Activated CD8-positive, alpha-beta T cell treated with anti-CD3 and anti-CD28 coated beads for 36 hours (primary cell): Measurements from ENCODE around the gene GRM4. TPM values are rescaled to one million over a fixed set of nuclear protein-coding genes. Genes with fewer than 3 reads are reported as not detected.

ENCODE experiments used
- ATAC-seq: fragments of 200-7000 bp; cut with Tn5 transposase; one replicate; pipeline ENCODE4 v1.10.0; 2021; ENCODE audit warnings: mild to moderate bottlenecking, moderate library complexity
- CTCF ChIA-PET: fragments of 350-600 bp; sonication (Branson Sonifier 250); formaldehyde crosslinking; loops from one replicate; lab custom pipeline; 2021; ENCODE audit warnings: antibody characterized with exemption; lab: Charles Lee
- POLR2A ChIA-PET: fragments of 350-600 bp; sonication (Branson Sonifier 250); formaldehyde crosslinking; loops from one replicate; lab custom pipeline; 2021; ENCODE audit warnings: antibody characterized with exemption; lab: Charles Lee
- DNase-seq: peaks from one replicate; pipeline ENCODE4 v3.0.0-alpha.2; 2020
- H3K27ac Mint-ChIP-seq: one replicate; pipeline ENCODE4 v1.8.0; 2021; ENCODE audit warnings: mild to moderate bottlenecking, mixed read lengths
- H3K27me3 Mint-ChIP-seq: one replicate; pipeline ENCODE4 v1.8.0; 2021; ENCODE audit warnings: mixed read lengths
- H3K36me3 Mint-ChIP-seq: one replicate; pipeline ENCODE4 v1.8.0; 2021; ENCODE audit warnings: low read depth, mixed read lengths
- H3K4me1 Mint-ChIP-seq: one replicate; pipeline ENCODE4 v1.8.0; 2021; ENCODE audit warnings: low read depth, mixed read lengths
- H3K4me3 Mint-ChIP-seq: one replicate; pipeline ENCODE4 v1.8.0; 2021; ENCODE audit warnings: mild to moderate bottlenecking, moderate library complexity, mixed read lengths
- H3K9me3 Mint-ChIP-seq: one replicate; pipeline ENCODE4 v1.8.0; 2021; ENCODE audit warnings: mixed read lengths
- intact Hi-C: fragments of 100-400 bp; cut with micrococcal nuclease; formaldehyde crosslinking; loops from one replicate; pipeline ENCODE4 v1.10.0; 2022
- total RNA-seq, 2 experiments: library from RNA; stranded (reverse); gene quantifications; one replicate each; pipeline ENCODE4 v1.2.3, GENCODE V29; 2021
- TF ChIP-seq, protein P1 (sequence below): fragments of 200-600 bp; IDR thresholded peaks from one replicate; pipeline ENCODE4 v1.8.0; 2022; ENCODE audit warnings: antibody characterized with exemption, mild to moderate bottlenecking

GRM4 gene
- total RNA-seq, 2 experiments from 2014 or later: 0.11 to 0.14 TPM

DNA sequence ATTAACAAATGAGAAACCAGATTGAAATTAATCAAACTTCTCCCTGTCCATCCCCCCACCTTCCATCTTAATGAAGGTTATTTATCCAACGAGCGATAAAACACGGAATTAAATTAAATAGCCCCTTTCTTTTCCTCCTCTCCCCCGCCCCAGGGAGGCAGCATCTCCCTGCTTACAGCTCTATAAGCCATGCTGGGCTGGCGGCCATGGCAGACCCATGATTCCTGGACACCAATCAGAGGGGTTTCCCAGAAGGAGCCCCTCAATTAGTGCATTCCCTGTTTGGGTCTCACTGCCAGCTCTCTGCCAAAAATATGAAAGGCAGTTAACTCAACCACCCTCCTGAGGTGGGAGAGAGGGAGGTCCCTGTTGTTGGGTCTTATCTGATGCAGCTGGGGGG, 33.8 kb downstream of the GRM4 start:
- TF ChIP-seq, protein P1, sequence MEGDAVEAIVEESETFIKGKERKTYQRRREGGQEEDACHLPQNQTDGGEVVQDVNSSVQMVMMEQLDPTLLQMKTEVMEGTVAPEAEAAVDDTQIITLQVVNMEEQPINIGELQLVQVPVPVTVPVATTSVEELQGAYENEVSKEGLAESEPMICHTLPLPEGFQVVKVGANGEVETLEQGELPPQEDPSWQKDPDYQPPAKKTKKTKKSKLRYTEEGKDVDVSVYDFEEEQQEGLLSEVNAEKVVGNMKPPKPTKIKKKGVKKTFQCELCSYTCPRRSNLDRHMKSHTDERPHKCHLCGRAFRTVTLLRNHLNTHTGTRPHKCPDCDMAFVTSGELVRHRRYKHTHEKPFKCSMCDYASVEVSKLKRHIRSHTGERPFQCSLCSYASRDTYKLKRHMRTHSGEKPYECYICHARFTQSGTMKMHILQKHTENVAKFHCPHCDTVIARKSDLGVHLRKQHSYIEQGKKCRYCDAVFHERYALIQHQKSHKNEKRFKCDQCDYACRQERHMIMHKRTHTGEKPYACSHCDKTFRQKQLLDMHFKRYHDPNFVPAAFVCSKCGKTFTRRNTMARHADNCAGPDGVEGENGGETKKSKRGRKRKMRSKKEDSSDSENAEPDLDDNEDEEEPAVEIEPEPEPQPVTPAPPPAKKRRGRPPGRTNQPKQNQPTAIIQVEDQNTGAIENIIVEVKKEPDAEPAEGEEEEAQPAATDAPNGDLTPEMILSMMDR: no peak
- intact Hi-C loops: no loop called here
- no peaks in the 10 kb centered on the region for H3K4me1 Mint-ChIP-seq
- no peak for ATAC-seq
- CTCF ChIA-PET: interaction anchor here (1.2 kb wide), 1 partner anchor 23 kb away, joined by 3 read pairs; no protein-coding TSS in a partner anchor
- H3K9me3 Mint-ChIP-seq: no peaks in the 10 kb centered on the region
- H3K4me3 Mint-ChIP-seq: no peak overlapping the region
- peaks cover 21% of the 10 kb centered on the region for H3K27me3 Mint-ChIP-seq
- POLR2A ChIA-PET: interaction anchor here (0.6 kb wide), 1 partner anchor 124 kb away, joined by 4 read pairs; no protein-coding TSS in a partner anchor
- no peak overlapping the region for H3K27ac Mint-ChIP-seq
- H3K36me3 Mint-ChIP-seq: no peaks in the 10 kb centered on the region
- no peak for DNase-seq

DNA sequence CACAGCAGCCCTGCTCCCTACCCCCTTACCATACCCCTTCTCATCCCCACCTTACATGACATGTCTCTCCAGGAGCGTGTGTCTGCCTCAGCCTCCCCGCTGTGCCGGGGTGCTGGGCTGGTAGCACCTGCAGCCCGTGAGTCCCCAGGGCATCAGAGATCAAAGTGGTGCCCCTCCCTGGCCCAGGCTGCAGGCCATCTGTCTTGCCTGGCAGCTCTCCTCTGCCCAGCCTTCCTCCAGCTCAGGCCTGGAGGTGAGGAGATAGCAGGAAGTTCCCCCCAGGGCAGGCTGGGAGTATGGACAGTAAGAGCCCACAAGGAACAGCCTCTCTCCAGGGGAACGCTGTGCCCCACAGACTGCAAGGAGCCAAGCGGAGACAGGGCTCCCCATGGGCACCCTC, 35.3 kb downstream of the GRM4 start:
- Mint-ChIP-seq H3K27me3 (peaks cover 18% of the 10 kb centered on the region), H3K4me3 (no peak overlapping the region), H3K36me3 (no peaks in the 10 kb centered on the region), H3K27ac (no peak overlapping the region), H3K4me1 (no peaks in the 10 kb centered on the region), H3K9me3 (no peaks in the 10 kb centered on the region)
- DNase-seq (no peak), ATAC-seq (no peak)
- intact Hi-C loops: no loop called here
- TF ChIP-seq, protein P1: no peak
- ChIA-PET POLR2A (no interaction called here), CTCF (no interaction called here)

DNA sequence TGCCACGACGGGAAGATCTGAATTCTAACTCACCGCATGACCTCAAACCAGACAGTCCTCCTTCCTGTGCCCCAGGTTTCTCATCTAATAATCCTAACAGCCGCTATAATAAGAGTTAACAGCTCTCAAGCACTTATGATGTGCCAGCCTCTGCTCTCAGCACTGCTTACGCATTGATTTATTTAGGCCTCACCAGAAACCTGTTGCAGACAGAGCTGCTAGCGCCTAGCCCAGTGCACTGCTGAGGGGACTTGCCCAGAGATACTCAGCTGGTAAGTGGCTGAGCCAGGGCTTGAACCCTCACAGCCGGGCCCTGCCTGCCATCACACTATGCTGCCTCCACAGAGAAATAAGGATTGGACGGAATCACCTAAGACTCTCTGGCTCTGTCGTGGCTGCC, 37.7 kb downstream of the GRM4 start:
- Mint-ChIP-seq H3K27me3 (peaks cover 9% of the 10 kb centered on the region), H3K4me3 (no peak overlapping the region), H3K36me3 (no peaks in the 10 kb centered on the region), H3K9me3 (no peaks in the 10 kb centered on the region), H3K4me1 (no peaks in the 10 kb centered on the region), H3K27ac (no peak overlapping the region)
- intact Hi-C loops: no loop called here
- ATAC-seq (no peak), DNase-seq (no peak)
- CTCF ChIA-PET: no interaction called here
- TF ChIP-seq, protein P1: no peak
- POLR2A ChIA-PET: interaction anchor here (1.1 kb wide), 1 partner anchor 160 kb away, joined by 3 read pairs; no protein-coding TSS in a partner anchor

DNA sequence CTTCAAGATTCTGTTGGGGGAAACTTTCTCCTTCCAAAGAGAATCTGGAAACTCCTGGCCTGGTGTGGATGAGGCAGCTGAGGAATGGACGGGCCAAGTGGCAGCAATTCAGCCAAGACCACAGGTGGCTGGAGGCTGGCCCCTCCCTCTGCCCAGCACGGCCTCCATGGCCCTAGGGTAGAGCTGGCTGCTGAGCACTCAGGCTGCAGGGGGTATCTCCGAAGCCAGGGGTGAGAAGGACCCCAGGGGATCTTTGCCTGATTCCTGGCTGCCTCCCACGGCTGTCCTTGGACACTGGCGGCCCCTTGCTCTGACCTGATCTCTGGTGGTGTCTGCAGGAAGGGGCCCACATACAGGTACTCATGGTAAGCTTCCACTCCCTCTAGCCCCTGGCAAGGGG, 39.0 kb downstream of the GRM4 start:
- ChIA-PET POLR2A (no interaction called here), CTCF (no interaction called here)
- DNase-seq (no peak), ATAC-seq (no peak)
- TF ChIP-seq, protein P1: no peak
- no peaks in the 10 kb centered on the region for H3K9me3 Mint-ChIP-seq
- intact Hi-C loops: no loop called here
- no peak overlapping the region for H3K27ac Mint-ChIP-seq
- no peaks in the 10 kb centered on the region for H3K4me1 Mint-ChIP-seq
- H3K27me3 Mint-ChIP-seq: peaks cover 9% of the 10 kb centered on the region
- no peak overlapping the region for H3K4me3 Mint-ChIP-seq
- no peaks in the 10 kb centered on the region for H3K36me3 Mint-ChIP-seq

DNA sequence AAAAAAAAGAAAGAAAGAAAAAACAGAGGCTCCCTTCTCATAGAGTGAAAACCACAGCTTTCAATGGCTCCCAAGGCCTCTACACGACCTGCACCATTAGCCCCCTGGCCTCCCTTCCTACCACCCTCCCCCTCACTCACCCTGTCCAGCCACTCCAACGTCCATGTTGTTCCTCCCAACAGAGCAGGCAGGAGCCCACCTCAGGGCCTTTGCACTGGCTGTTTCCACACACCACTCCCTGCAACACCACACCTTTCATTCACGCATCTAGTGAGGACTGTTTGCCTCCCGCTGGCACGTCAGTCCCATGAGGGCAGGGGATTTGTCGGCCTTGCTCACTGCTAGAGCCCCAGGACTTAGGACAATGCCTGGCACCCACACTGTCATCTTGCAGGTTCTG, 39.5 kb downstream of the GRM4 start:
- Mint-ChIP-seq H3K4me3 (no peak overlapping the region), H3K4me1 (no peaks in the 10 kb centered on the region), H3K27ac (no peak overlapping the region), H3K27me3 (peaks cover 8% of the 10 kb centered on the region), H3K36me3 (no peaks in the 10 kb centered on the region), H3K9me3 (no peaks in the 10 kb centered on the region)
- TF ChIP-seq, protein P1: no peak
- intact Hi-C loops: no loop called here
- ATAC-seq: no peak
- ChIA-PET POLR2A (no interaction called here), CTCF (no interaction called here)
- no peak for DNase-seq
